Stromal cell of bone marrow (primary cell): ENCODE measurements around the gene KICS2.

ENCODE experiments used
- DNase-seq: peaks from one replicate; pipeline ENCODE4 v3.0.0-alpha.2; 2012; ENCODE audit warnings: low read depth

KICS2 gene

DNA sequence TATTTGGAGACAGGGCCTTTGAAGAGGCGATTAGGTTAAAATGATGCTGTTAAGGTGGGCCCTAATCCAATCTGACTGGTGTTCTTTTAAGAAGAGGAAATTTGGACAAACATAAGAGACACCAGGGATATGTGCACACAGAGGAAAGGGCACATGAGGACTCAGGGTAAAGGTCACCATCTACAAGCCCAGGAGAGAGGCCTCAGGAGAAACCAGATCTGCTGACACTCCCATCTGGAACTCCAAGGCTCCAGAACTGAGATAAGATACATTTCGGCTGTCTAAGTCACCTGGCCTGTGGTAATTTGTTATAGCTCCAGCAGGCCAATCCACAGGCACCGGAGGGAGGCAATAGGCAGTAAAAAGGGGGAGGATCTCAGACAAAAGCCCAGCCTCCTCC lies 48.6 kb downstream of the KICS2 start:
- no peak for DNase-seq
